Thyroid gland (tissue), 4 donors: ENCODE results near the gene DDX46.

Experiments used
- POLR2A ChIP-seq, 2 donors: fragments of 450-650 bp; IDR thresholded peaks; one replicate each; pipeline ENCODE4 v1.6.1; 2017; ENCODE audit warnings: antibody characterized with exemption in 2 of 2, mild to moderate bottlenecking in 2 of 2, moderate library complexity in 1 of 2
- TF ChIP-seq, protein P1 (sequence below), 6 experiments: fragments of 200-600 bp in 3 of 6; fragments of 450-650 bp in 3 of 6; sonication (generic) in 3 of 6; IDR thresholded peaks; one replicate each; pipeline ENCODE4 v1.5.1; 2016 to 2019; ENCODE audit warnings: antibody characterized with exemption in 6 of 6, mild to moderate bottlenecking in 2 of 6, inconsistent platforms in 1 of 6, moderate library complexity in 1 of 6

DNA sequence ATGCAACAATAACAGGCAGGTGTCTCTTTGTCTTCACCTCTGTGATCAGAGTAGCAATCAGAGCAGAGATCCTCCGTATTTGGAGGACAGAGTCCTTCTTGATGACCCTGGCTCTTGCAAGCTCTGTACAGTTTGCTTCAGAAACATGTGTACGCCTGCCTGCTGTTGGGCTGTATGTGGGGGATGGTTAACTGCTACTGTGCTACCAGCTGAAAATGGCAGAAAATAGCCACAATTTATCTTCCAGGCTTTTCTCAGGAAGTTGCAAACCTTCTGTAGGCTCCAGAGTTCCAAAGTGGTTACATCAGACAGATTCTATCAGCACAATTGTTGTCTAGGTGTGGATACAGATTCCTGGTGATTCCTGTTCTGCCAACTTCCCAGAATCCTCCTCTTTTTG, 35.5 kb downstream of the DDX46 start:
- TF ChIP-seq, protein P1, sequence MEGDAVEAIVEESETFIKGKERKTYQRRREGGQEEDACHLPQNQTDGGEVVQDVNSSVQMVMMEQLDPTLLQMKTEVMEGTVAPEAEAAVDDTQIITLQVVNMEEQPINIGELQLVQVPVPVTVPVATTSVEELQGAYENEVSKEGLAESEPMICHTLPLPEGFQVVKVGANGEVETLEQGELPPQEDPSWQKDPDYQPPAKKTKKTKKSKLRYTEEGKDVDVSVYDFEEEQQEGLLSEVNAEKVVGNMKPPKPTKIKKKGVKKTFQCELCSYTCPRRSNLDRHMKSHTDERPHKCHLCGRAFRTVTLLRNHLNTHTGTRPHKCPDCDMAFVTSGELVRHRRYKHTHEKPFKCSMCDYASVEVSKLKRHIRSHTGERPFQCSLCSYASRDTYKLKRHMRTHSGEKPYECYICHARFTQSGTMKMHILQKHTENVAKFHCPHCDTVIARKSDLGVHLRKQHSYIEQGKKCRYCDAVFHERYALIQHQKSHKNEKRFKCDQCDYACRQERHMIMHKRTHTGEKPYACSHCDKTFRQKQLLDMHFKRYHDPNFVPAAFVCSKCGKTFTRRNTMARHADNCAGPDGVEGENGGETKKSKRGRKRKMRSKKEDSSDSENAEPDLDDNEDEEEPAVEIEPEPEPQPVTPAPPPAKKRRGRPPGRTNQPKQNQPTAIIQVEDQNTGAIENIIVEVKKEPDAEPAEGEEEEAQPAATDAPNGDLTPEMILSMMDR (IDR thresholded peaks at IDR 0.05): no peak
- TF ChIP-seq POLR2A (IDR thresholded peaks at IDR 0.05): no peak
